ENCODE data around the gene C6orf62.

GRCh38 chr6:24757611-24758010, 38.7 kb upstream of the C6orf62 start:
- TF ChIP-seq POLR2A (IDR thresholded peaks at IDR 0.05; ENCODE audit: low read length) (no peak), GATA1 (IDR thresholded peaks at IDR 0.05; ENCODE audit: low read depth, low read length) (no peak)
